WI38 (cell line): ENCODE measurements around the gene TSC22D4.
A peak's percentile ranks its signal among the peaks of the same experiment; 100 is the strongest.

Experiments
- H3K4me3 ChIP-seq: 2 replicates; pipeline ENCODE4 v1.5.1; 2011; ENCODE audit warnings: low read depth, mild to moderate bottlenecking, control low read depth, low read length
- CTCF ChIP-seq: IDR thresholded peaks from 2 replicates; pipeline ENCODE4 v1.5.1; 2012; ENCODE audit warnings: low read depth, mild to moderate bottlenecking, control low read depth, low read length

Gene TSC22D4

GRCh38 chr7:100437150-100438100 lies 41.6 kb downstream of the TSC22D4 start:
- H3K4me3 ChIP-seq = no peak overlapping the region
- no peak for TF ChIP-seq CTCF

DNA sequence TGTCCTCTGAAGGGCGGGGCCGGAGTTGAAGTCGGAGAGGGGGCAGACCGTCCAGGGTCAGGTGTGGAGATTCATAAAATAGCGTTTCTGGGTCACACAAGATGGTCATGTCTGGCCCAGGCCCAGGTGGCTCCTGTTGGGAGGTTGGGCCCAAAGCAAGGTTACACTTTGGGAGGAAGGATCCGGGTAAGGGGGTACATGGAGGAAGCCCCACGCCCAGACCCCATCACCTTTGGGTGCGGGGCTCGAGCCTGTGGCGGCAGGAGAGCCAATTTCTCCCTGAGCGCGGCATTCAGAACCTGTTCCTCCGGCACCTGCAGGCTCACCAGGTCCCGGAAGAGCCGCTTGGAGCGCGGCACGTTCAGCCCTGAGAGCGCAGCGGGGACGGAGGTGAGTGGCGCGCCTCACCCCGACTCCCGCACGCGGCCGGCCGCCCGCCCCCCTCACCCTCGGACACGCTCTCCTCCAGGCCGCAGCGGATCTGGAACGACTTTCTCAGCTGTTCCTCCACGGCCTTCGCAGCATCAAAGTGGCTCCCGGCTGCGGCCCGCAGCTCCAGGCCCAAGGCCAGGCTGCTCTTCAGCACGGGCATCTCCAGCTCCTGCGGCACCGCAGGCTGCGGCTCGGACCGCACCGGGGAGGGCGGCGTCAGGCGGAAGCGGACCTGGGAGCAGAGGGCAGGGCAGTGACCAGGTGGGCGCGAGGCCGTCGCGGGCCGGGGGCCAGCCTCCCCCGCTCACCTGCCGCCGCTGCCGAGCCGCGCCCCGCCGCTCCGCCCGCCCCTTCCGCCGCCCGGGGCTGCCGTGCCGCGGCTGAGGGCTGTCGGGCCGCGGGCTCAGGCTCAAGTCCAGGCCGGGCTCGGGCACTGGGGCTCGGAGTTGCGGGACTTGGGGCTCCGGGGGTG lies 43.4 kb downstream of the TSC22D4 start:
- TF ChIP-seq CTCF = no peak

DNA sequence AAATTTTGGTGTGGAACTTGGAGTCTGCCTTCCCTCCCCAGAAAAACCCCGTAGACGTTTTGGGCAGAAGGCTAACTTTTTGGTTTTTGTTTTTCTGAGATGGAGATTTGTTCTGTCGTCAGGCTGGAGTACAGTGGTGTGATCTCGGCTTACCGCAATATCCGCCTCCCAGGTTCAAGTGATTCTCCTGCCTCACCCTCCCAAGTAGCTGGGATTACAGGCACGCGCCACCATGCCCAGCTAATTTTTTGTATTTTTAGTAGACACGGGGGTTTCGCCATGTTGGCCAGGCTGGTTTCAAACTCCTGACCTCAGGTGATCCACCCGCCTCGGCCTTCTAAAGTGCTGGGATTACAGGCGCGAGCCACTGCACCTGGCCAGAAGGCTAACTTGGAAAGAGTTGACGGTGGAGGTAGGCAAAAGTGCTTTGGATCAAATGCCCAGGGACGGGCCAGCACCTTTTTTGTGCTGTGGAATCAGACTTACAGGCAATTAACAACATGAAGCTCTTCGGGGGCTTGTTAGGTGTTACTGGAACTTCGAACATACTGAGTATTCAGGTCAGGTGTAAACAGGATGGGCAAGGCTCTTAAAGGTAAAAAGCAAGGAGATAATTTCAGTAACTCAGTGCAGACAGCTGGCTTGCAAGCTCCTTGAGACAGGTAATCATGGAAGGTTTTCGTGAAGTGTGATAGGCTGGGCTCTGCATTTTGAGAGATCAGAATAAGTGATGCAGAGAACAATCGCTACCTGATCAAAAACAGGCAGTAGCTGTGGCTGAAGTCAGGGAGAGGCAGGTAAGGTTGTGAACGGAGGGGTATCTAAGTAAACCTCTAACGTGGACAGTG lies 44.5 kb downstream of the TSC22D4 start:
- TF ChIP-seq CTCF = no peak
- peak overlapping the region; percentile 80 for H3K4me3 ChIP-seq

More for the DNA sequence above, 43.4 kb downstream of the TSC22D4 start:
- H3K4me3 ChIP-seq = peak overlapping the region; percentile 80

GRCh38 chr7:100433592-100434296 lies 45.3 kb downstream of the TSC22D4 start:
- no peak overlapping the region for H3K4me3 ChIP-seq
- TF ChIP-seq CTCF = no peak

- TF ChIP-seq CTCF = no peak
- H3K4me3 ChIP-seq = no peak overlapping the region
Observed at GRCh38 chr7:100433276-100433591, 45.8 kb downstream of the TSC22D4 start.

DNA sequence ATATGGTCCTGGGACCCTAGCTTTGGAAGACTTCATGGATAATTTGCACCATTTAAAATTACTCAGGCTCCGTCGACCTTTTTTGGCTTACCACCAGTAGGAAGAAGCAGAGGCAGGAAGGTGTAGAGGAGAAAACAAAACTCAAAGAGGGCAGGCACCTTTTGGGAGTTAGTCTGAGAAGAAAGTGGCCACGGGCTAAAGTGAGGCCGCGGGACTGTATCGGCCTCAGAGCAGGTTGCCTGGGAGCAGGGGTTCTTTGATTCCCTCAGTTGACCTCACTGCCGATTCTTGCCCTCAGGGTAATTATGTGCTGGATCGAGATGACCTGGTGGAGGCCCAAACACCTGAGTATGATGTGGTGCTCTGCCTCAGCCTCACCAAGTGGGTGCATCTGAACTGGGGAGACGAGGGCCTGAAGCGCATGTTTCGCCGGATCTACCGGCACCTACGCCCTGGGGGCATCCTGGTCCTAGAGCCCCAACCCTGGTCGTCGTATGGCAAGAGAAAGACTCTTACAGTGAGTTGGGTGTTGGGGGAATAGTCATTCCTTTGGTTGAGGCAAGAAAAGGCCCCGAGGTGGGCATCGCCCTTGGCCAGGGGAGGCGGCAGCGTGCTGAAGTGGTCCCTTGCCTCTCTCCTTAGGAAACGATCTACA lies 46.3 kb downstream of the TSC22D4 start:
- no peak for TF ChIP-seq CTCF
- no peak overlapping the region for H3K4me3 ChIP-seq
